K562 (cell line): ENCODE data around the gene ERN1. TPM values are rescaled to one million over a fixed set of nuclear protein-coding genes. Genes with fewer than 3 reads are reported as not detected.

Experiments
- CBX1 ChIP-seq: sonication (generic); IDR thresholded peaks from 2 replicates; pipeline ENCODE4 v1.6.1; 2016; ENCODE audit warnings: antibody characterized with exemption, low read depth, mild to moderate bottlenecking
- CEBPB ChIP-seq: fragments of 450-650 bp; IDR thresholded peaks from 2 replicates; pipeline ENCODE4 v1.6.1; 2016; ENCODE audit warnings: missing genetic modification characterization, missing compliant biosample characterization
- CREM ChIP-seq: IDR thresholded peaks from 2 replicates; pipeline ENCODE4 v1.6.1; 2014; ENCODE audit warnings: antibody characterized with exemption, low read depth
- DDX20 ChIP-seq: fragments of 450-650 bp; IDR thresholded peaks from 2 replicates; pipeline ENCODE4 v1.6.1; 2016; ENCODE audit warnings: missing genetic modification characterization, low read depth, mild to moderate bottlenecking, missing compliant biosample characterization, moderate library complexity
- FOXJ2 ChIP-seq: fragments of 200-800 bp; sonication (Bioruptor generic); IDR thresholded peaks from 2 replicates; pipeline ENCODE4 v1.6.1; 2016; ENCODE audit warnings: missing genetic modification characterization, missing compliant biosample characterization
- HNRNPL ChIP-seq: fragments of 200-400 bp; formaldehyde crosslinking; IDR thresholded peaks from 2 replicates; pipeline ENCODE4 v1.6.1; 2017; ENCODE audit warnings: low read depth, mild to moderate bottlenecking, low read length
- KAT8 ChIP-seq: fragments of 450-650 bp; IDR thresholded peaks from 2 replicates; pipeline ENCODE4 v1.6.1; 2016; ENCODE audit warnings: low read depth, mild to moderate bottlenecking
- L3MBTL2 ChIP-seq: fragments of 450-650 bp; IDR thresholded peaks from 2 replicates; pipeline ENCODE4 v1.6.1; 2016; ENCODE audit warnings: mild to moderate bottlenecking, moderate library complexity
- NONO ChIP-seq, 2 experiments: fragments of 200-400 bp in 1 of 2; fragments of 450-650 bp in 1 of 2; formaldehyde crosslinking in 1 of 2; IDR thresholded peaks; 2 replicates each; pipeline ENCODE4 v1.6.1; 2017; ENCODE audit warnings: low read depth in 2 of 2, mild to moderate bottlenecking in 2 of 2, moderate library complexity in 2 of 2, low read length in 1 of 2
- NR1H2 ChIP-seq: sonication (generic); formaldehyde crosslinking; IDR thresholded peaks from 2 replicates; pipeline ENCODE4 v1.4.0; 2020; ENCODE audit warnings: mild to moderate bottlenecking, missing genetic modification reagents
- NR2C2 ChIP-seq, 2 experiments: fragments of 200-800 bp in 1 of 2; sonication (Bioruptor generic) in 1 of 2; sonication (generic) in 1 of 2; formaldehyde crosslinking in 1 of 2; IDR thresholded peaks; 2 replicates each; pipeline versions ENCODE4 v1.6.1 to v1.8.0; 2016 to 2022; ENCODE audit warnings: mild to moderate bottlenecking in 1 of 2, missing compliant biosample characterization in 1 of 2, missing genetic modification characterization in 1 of 2, missing genetic modification reagents in 1 of 2
- PHF20 ChIP-seq: fragments of 450-650 bp; IDR thresholded peaks from 2 replicates; pipeline ENCODE4 v1.6.1; 2018; ENCODE audit not compliant: partially characterized antibody
- SAFB2 ChIP-seq: fragments of 200-400 bp; formaldehyde crosslinking; IDR thresholded peaks from 2 replicates; pipeline ENCODE4 v1.6.1; 2018; ENCODE audit warnings: borderline replicate concordance, low read length, low read depth, moderate library complexity; ENCODE audit not compliant: severe bottlenecking
- SMAD4 ChIP-seq: fragments of 250-450 bp; sonication (Bioruptor Pico); conservative IDR thresholded peaks from 2 replicates; pipeline ENCODE4 v1.8.0; 2021; ENCODE audit warnings: inconsistent platforms, mild to moderate bottlenecking, moderate library complexity
- ZNF134 ChIP-seq: fragments of 250-450 bp; sonication (Bioruptor Pico); conservative IDR thresholded peaks from 2 replicates; pipeline ENCODE4 v1.4.0; 2020
- ZNF408 ChIP-seq: fragments of 250-450 bp; sonication (Bioruptor Pico); IDR thresholded peaks from 2 replicates; pipeline ENCODE4 v1.4.0; 2020; ENCODE audit warnings: low read depth, mild to moderate bottlenecking, moderate library complexity
- ZNF75A ChIP-seq: fragments of 450-650 bp; formaldehyde crosslinking; IDR thresholded peaks from 2 replicates; pipeline ENCODE4 v1.4.0; 2020; ENCODE audit warnings: mild to moderate bottlenecking
- polyA plus RNA-seq, 8 experiments: library from polyadenylated mRNA; depleted of rRNA in 4 of 8; stranded (reverse) in 5 of 8; unstranded in 3 of 8; fragments of >200 nt; fragmentation: Nextera tagmentation in 2 of 8; fragmentation: Illumina TruSeq in 1 of 8; extraction: Ambion mirVana in 2 of 8; extraction: Trizol in 1 of 8; gene quantifications; 2 replicates each; pipeline versions ENCODE4 v1.2.1 to v1.2.3, GENCODE V29; 2011 to 2014; ENCODE audit warnings: inconsistent platforms in 1 of 8, missing spikeins in 1 of 8
- total RNA-seq, 7 experiments: library from RNA; depleted of rRNA in 6 of 7; stranded (reverse); fragments of >200 nt in 6 of 7; fragmentation: Illumina TruSeq in 2 of 7; extraction: Trizol in 2 of 7; gene quantifications; 2 replicates each; pipeline versions ENCODE4 v1.2.1 to v1.2.3, GENCODE V29; 2011 to 2021; ENCODE audit warnings: low replicate concordance in 1 of 7
- TF ChIP-seq, protein P1 (sequence below): IDR thresholded peaks from 2 replicates; pipeline ENCODE4 v1.6.1; 2011; ENCODE audit not compliant: insufficient read length; ENCODE audit errors: extremely low read depth
- TF ChIP-seq, protein P2 (sequence below): fragments of 200-800 bp; sonication (Bioruptor generic); IDR thresholded peaks from 2 replicates; pipeline ENCODE4 v1.6.1; 2017; ENCODE audit warnings: missing genetic modification characterization, missing compliant biosample characterization
- TF ChIP-seq, protein P3 (sequence below): sonication (generic); formaldehyde crosslinking; IDR thresholded peaks from 2 replicates; pipeline ENCODE4 v1.8.0; 2022; ENCODE audit warnings: missing genetic modification reagents, mild to moderate bottlenecking, moderate library complexity, borderline replicate concordance
- TF ChIP-seq, protein P4 (sequence below): fragments of 450-650 bp; IDR thresholded peaks from 2 replicates; pipeline ENCODE4 v1.6.1; 2016; ENCODE audit warnings: low read depth, mild to moderate bottlenecking, moderate library complexity
- TF ChIP-seq, protein P5 (sequence below): fragments of 250-450 bp; sonication (Bioruptor Pico); IDR thresholded peaks from 2 replicates; pipeline ENCODE4 v1.5.0; 2020; ENCODE audit warnings: mild to moderate bottlenecking

Gene ERN1
- total and polyA plus RNA-seq, 9 of the 15 experiments (the other 6 are each of a cell fraction or from before 2014, with no cell fraction given) = 2.1 to 22.5 (median 7.3) TPM

DNA sequence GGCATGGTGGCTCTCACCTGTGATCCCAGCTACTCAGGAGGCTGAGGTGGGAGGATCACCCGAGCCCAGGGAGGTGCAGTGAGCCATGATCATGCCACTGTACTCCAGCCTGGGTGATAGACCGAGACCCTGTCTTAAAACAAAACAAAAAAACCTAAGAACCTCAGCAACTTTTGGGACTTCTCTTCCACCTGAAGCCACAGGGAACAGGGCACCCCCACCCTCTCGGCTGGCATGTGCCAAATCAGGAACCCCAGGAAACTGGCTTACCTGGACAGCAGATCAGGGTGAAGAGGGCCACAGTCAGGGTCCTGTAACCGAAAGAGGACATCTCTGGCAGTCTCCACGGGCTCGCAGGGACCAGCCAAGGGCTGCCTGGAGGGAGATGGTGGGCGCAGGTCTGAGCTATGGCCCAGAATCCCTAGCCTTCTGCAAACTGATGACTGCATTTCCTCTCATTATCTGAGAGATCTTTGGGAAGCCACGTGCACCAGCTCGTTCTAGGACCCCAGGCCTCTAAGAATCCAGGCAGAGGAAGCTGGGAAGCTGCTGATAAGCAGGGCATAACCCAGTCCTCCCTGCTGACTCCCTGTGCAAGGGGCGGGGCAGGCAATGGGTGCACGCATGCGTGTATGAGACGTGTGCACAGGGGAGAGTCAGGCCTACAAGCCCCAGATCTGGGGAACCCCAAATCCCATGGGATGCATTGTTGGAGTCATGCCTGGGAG is 123.4 kb downstream of the ERN1 start (continued):
- TF ChIP-seq FOXJ2 (tag) (no peak), ZNF75A (no peak), NR1H2 (no peak), PHF20 (peak; percentile 57), CREM (peak; percentile 75), NR2C2 (CRISPR knock-in tag; IDR thresholded peaks at IDR 0.05) (no peak), NR2C2 (tag; IDR thresholded peaks at IDR 0.05) (peak; percentile 66), NONO (IDR thresholded peaks at IDR 0.05; ENCODE audit: low read depth in 2 of 2, low read length in 1 of 2) (peak in 1 of 2 experiments; percentile 33; a peak in 1 of 4 replicates), L3MBTL2 (peak; percentile 96), ZNF134 (CRISPR knock-in tag) (no peak), ZNF408 (CRISPR knock-in tag) (no peak), CEBPB (tag) (no peak), SAFB2 (no peak), KAT8 (no peak), SMAD4 (CRISPR knock-in tag) (0 out of 2 replicates have a peak, but pooled peaks have one; percentile 57), CBX1 (peak; percentile 37; the same call in 1 of the 2 replicates), DDX20 (no peak), HNRNPL (no peak)
- TF ChIP-seq, protein P1, sequence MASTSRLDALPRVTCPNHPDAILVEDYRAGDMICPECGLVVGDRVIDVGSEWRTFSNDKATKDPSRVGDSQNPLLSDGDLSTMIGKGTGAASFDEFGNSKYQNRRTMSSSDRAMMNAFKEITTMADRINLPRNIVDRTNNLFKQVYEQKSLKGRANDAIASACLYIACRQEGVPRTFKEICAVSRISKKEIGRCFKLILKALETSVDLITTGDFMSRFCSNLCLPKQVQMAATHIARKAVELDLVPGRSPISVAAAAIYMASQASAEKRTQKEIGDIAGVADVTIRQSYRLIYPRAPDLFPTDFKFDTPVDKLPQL = no peak
- TF ChIP-seq, protein P2, sequence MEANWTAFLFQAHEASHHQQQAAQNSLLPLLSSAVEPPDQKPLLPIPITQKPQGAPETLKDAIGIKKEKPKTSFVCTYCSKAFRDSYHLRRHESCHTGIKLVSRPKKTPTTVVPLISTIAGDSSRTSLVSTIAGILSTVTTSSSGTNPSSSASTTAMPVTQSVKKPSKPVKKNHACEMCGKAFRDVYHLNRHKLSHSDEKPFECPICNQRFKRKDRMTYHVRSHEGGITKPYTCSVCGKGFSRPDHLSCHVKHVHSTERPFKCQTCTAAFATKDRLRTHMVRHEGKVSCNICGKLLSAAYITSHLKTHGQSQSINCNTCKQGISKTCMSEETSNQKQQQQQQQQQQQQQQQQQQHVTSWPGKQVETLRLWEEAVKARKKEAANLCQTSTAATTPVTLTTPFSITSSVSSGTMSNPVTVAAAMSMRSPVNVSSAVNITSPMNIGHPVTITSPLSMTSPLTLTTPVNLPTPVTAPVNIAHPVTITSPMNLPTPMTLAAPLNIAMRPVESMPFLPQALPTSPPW = peak; percentile 82
- TF ChIP-seq, protein P3, sequence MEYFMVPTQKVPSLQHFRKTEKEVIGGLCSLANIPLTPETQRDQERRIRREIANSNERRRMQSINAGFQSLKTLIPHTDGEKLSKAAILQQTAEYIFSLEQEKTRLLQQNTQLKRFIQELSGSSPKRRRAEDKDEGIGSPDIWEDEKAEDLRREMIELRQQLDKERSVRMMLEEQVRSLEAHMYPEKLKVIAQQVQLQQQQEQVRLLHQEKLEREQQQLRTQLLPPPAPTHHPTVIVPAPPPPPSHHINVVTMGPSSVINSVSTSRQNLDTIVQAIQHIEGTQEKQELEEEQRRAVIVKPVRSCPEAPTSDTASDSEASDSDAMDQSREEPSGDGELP (CRISPR knock-in tag) = peak; percentile 82
- TF ChIP-seq, protein P4, sequence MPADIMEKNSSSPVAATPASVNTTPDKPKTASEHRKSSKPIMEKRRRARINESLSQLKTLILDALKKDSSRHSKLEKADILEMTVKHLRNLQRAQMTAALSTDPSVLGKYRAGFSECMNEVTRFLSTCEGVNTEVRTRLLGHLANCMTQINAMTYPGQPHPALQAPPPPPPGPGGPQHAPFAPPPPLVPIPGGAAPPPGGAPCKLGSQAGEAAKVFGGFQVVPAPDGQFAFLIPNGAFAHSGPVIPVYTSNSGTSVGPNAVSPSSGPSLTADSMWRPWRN = peak; percentile 93
- TF ChIP-seq, protein P5, sequence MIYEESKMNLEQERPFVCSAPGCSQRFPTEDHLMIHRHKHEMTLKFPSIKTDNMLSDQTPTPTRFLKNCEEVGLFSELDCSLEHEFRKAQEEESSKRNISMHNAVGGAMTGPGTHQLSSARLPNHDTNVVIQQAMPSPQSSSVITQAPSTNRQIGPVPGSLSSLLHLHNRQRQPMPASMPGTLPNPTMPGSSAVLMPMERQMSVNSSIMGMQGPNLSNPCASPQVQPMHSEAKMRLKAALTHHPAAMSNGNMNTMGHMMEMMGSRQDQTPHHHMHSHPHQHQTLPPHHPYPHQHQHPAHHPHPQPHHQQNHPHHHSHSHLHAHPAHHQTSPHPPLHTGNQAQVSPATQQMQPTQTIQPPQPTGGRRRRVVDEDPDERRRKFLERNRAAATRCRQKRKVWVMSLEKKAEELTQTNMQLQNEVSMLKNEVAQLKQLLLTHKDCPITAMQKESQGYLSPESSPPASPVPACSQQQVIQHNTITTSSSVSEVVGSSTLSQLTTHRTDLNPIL (CRISPR knock-in tag) = no peak
